EH (cell line): ENCODE data around the gene NTM.

Experiments used
- DNase-seq: peaks from one replicate; pipeline ENCODE4 v3.0.0-alpha.2; 2015; ENCODE audit warnings: low read depth

The NTM gene

GRCh38 chr11:132154781-132155180 lies 784.4 kb downstream of the NTM start:
- no peak for DNase-seq

GRCh38 chr11:132158091-132158490 lies 787.7 kb downstream of the NTM start:
- DNase-seq: peak; percentile 32

- peak; percentile 20 for DNase-seq
These were observed 788.3 kb downstream of the NTM start for GRCh38 chr11:132158696-132159095.

- DNase-seq: no peak
These were observed 791.1 kb downstream of the NTM start for GRCh38 chr11:132161403-132162078.

GRCh38 chr11:132168344-132168981 lies 798.0 kb downstream of the NTM start:
- no peak for DNase-seq

GRCh38 chr11:132171031-132171430 lies 800.6 kb downstream of the NTM start:
- no peak for DNase-seq

- DNase-seq: no peak
These were observed 804.2 kb downstream of the NTM start for GRCh38 chr11:132174362-132175255.

GRCh38 chr11:132177106-132177505 lies 806.7 kb downstream of the NTM start:
- peak; percentile 69 for DNase-seq

GRCh38 chr11:132184079-132184478 lies 813.7 kb downstream of the NTM start:
- DNase-seq: no peak

- no peak for DNase-seq
These were observed 815.5 kb downstream of the NTM start for GRCh38 chr11:132185726-132186592.

- DNase-seq: no peak
These were observed 816.3 kb downstream of the NTM start for GRCh38 chr11:132186699-132187098.

GRCh38 chr11:132187386-132187785 lies 817.0 kb downstream of the NTM start:
- no peak for DNase-seq

GRCh38 chr11:132187814-132188213 lies 817.4 kb downstream of the NTM start:
- DNase-seq: peak; percentile 61

GRCh38 chr11:132196928-132197327 lies 826.5 kb downstream of the NTM start:
- DNase-seq: no peak

GRCh38 chr11:132200353-132200936 lies 830.0 kb downstream of the NTM start:
- no peak for DNase-seq

- peak; percentile 70 for DNase-seq
These were observed 832.2 kb downstream of the NTM start for GRCh38 chr11:132202621-132203020.

GRCh38 chr11:132205006-132205405 lies 834.6 kb downstream of the NTM start:
- no peak for DNase-seq

GRCh38 chr11:132205496-132205895 lies 835.1 kb downstream of the NTM start:
- DNase-seq: no peak

- DNase-seq: no peak
These were observed 836.6 kb downstream of the NTM start for GRCh38 chr11:132206993-132207392.

GRCh38 chr11:132208477-132209055 lies 838.2 kb downstream of the NTM start:
- no peak for DNase-seq

- DNase-seq: no peak
These were observed 841.1 kb downstream of the NTM start for GRCh38 chr11:132211479-132211878.
